Caco-2 (cell line): ENCODE data around the gene LRP4. TPM values are rescaled to one million over a fixed set of nuclear protein-coding genes. Genes with fewer than 3 reads are reported as not detected.
"Not testable (repeated sequence)": the region's sequence is repeated elsewhere in the genome, so short reads cannot be mapped to it uniquely, and the experiment has no call there.

Experiments
- BruUV-seq: library from RNA; stranded (reverse); fragments of 400-500 nt; replicated peaks from 2 replicates; lab custom pipeline; 2021; lab: Mats Ljungman, UMichigan
- CTCF ChIA-PET: fragments of 300-600 bp; sonication (Branson Sonifier 250); formaldehyde crosslinking; loops from one replicate; lab custom pipeline; 2022; ENCODE audit warnings: antibody characterized with exemption; lab: Charles Lee
- POLR2A ChIA-PET: fragments of 300-600 bp; sonication (Branson Sonifier 250); formaldehyde crosslinking; loops from one replicate; lab custom pipeline; 2022; ENCODE audit warnings: antibody characterized with exemption; lab: Charles Lee
- DNase-seq, 2 experiments: peaks; one replicate each; pipeline versions ENCODE4 v3.0.0 to v3.0.0-alpha.2; 2020 to 2022
- H3K27me3 ChIP-seq: replicated peaks from 2 replicates; pipeline ENCODE4 v1.6.0; 2011; ENCODE audit warnings: low read length; ENCODE audit not compliant: control insufficient read depth, insufficient read depth
- H3K36me3 ChIP-seq: 2 replicates; pipeline ENCODE4 v1.5.1; 2011; ENCODE audit warnings: low read length; ENCODE audit not compliant: control insufficient read depth, insufficient read depth
- H3K4me1 ChIP-seq: fragments of 250-450 bp; sonication (Bioruptor Pico); 2 replicates; pipeline ENCODE4 v1.5.1; 2020; ENCODE audit warnings: mild to moderate bottlenecking
- H3K4me3 ChIP-seq: 2 replicates; pipeline ENCODE4 v1.5.1; 2011; ENCODE audit warnings: low read depth, mild to moderate bottlenecking, control low read depth, low read length
- H3K9me3 ChIP-seq: fragments of 250-450 bp; sonication (Bioruptor Pico); 2 replicates; pipeline ENCODE4 v1.5.1; 2020; ENCODE audit warnings: mild to moderate bottlenecking, moderate library complexity
- H3K27ac Mint-ChIP-seq: one replicate; pipeline ENCODE4 v1.8.0; 2022; ENCODE audit warnings: mixed read lengths; ENCODE audit not compliant: unreplicated experiment
- H3K27me3 Mint-ChIP-seq: one replicate; pipeline ENCODE4 v1.8.0; 2022; ENCODE audit warnings: mixed read lengths; ENCODE audit not compliant: insufficient read depth, unreplicated experiment
- H3K36me3 Mint-ChIP-seq: one replicate; pipeline ENCODE4 v1.8.0; 2022; ENCODE audit warnings: mild to moderate bottlenecking, mixed read lengths; ENCODE audit not compliant: insufficient read depth, unreplicated experiment
- H3K4me1 Mint-ChIP-seq: one replicate; pipeline ENCODE4 v1.8.0; 2022; ENCODE audit warnings: low read depth, mixed read lengths; ENCODE audit not compliant: unreplicated experiment
- H3K4me3 Mint-ChIP-seq: one replicate; pipeline ENCODE4 v1.8.0; 2022; ENCODE audit warnings: mild to moderate bottlenecking, moderate library complexity, mixed read lengths; ENCODE audit not compliant: unreplicated experiment
- H3K9me3 Mint-ChIP-seq: one replicate; pipeline ENCODE4 v1.8.0; 2022; ENCODE audit warnings: mixed read lengths; ENCODE audit not compliant: unreplicated experiment
- CTCF ChIP-seq, 2 experiments: fragments of 200-600 bp in 1 of 2; IDR thresholded peaks; 1 replicate in 1 of 2; 2 replicates in 1 of 2; pipeline versions ENCODE4 v1.5.1 to v1.8.0; 2011 to 2022; ENCODE audit warnings: antibody characterized with exemption in 1 of 2, control low read depth in 1 of 2, inconsistent platforms in 1 of 2, low read depth in 1 of 2, low read length in 1 of 2, mild to moderate bottlenecking in 1 of 2, moderate library complexity in 1 of 2; ENCODE audit not compliant: insufficient read depth in 1 of 2, severe bottlenecking in 1 of 2, unreplicated experiment in 1 of 2
- intact Hi-C: fragments of 100-400 bp; cut with micrococcal nuclease; formaldehyde crosslinking; loops from one replicate; pipeline ENCODE4 v1.10.0; 2022; ENCODE audit not compliant: unreplicated experiment
- total RNA-seq: library from RNA; stranded (reverse); gene quantifications from 2 replicates; pipeline ENCODE4 v1.2.3, GENCODE V29; 2022

Gene LRP4
- total RNA-seq, 1 experiment from 2014 or later = 11.1 TPM

- Mint-ChIP-seq H3K4me1 (no peaks in the 10 kb centered on the region), H3K9me3 (peaks cover 7% of the 10 kb centered on the region), H3K27me3 (no peaks in the 10 kb centered on the region), H3K27ac (no peak overlapping the region), H3K36me3 (no peaks in the 10 kb centered on the region), H3K4me3 (no peak overlapping the region)
- ChIA-PET CTCF (no interaction called here), POLR2A (no interaction called here)
- no peaks in the 10 kb centered on the region for H3K36me3 ChIP-seq
- H3K27me3 ChIP-seq = no peaks in the 10 kb centered on the region
- H3K4me1 ChIP-seq = no peaks in the 10 kb centered on the region
- no peak overlapping the region for H3K4me3 ChIP-seq
- no peaks in the 10 kb centered on the region for H3K9me3 ChIP-seq
- intact Hi-C loops = no loop called here
- no TSS peak for BruUV-seq
- no peak for DNase-seq
- TF ChIP-seq CTCF (IDR thresholded peaks at IDR 0.05; ENCODE audit: insufficient read depth in 1 of 2, low read depth in 1 of 2, low read length in 1 of 2, severe bottlenecking in 1 of 2, unreplicated experiment in 1 of 2) = no peak
These were observed 48.4 kb upstream of the LRP4 start for GRCh38 chr11:46966773-46967172.

GRCh38 chr11:46963844-46964243, 45.5 kb upstream of the LRP4 start:
- H3K4me3 ChIP-seq = no peak overlapping the region
- no peaks in the 10 kb centered on the region for H3K36me3 ChIP-seq
- no peaks in the 10 kb centered on the region for H3K4me1 ChIP-seq
- Mint-ChIP-seq H3K27ac (no peak overlapping the region), H3K4me3 (no peak overlapping the region), H3K4me1 (no peaks in the 10 kb centered on the region), H3K36me3 (no peaks in the 10 kb centered on the region), H3K27me3 (no peaks in the 10 kb centered on the region), H3K9me3 (peaks cover 11% of the 10 kb centered on the region)
- intact Hi-C loops = no loop called here
- ChIA-PET POLR2A (no interaction called here), CTCF (interaction anchor here (1.1 kb wide), 1 partner anchor 197 kb away, joined by 3 read pairs; no protein-coding TSS in a partner anchor)
- no peak for DNase-seq
- TF ChIP-seq CTCF (IDR thresholded peaks at IDR 0.05; ENCODE audit: insufficient read depth in 1 of 2, low read depth in 1 of 2, low read length in 1 of 2, severe bottlenecking in 1 of 2, unreplicated experiment in 1 of 2) = no peak
- BruUV-seq = no TSS peak
- H3K9me3 ChIP-seq = no peaks in the 10 kb centered on the region
- H3K27me3 ChIP-seq = no peaks in the 10 kb centered on the region

- H3K27ac Mint-ChIP-seq, BruUV-seq, H3K27me3 ChIP-seq, DNase-seq, H3K4me1 Mint-ChIP-seq, H3K4me3 Mint-ChIP-seq, H3K4me3 ChIP-seq, CTCF ChIA-PET, POLR2A ChIA-PET, H3K9me3 ChIP-seq, H3K36me3 ChIP-seq, H3K4me1 ChIP-seq, intact Hi-C loops, H3K36me3 Mint-ChIP-seq, H3K27me3 Mint-ChIP-seq: not testable (repeated sequence)
- H3K9me3 Mint-ChIP-seq = peaks cover 16% of the 10 kb centered on the region
These were observed 43.5 kb upstream of the LRP4 start for GRCh38 chr11:46961886-46962285.

GRCh38 chr11:46961041-46961440, 42.7 kb upstream of the LRP4 start:
- DNase-seq = no peak
- no peak for TF ChIP-seq CTCF (IDR thresholded peaks at IDR 0.05; ENCODE audit: insufficient read depth in 1 of 2, low read depth in 1 of 2, low read length in 1 of 2, severe bottlenecking in 1 of 2, unreplicated experiment in 1 of 2)
- Histone ChIP-seq H3K4me3 (no peak overlapping the region), H3K36me3 (no peaks in the 10 kb centered on the region), H3K4me1 (no peaks in the 10 kb centered on the region), H3K9me3 (no peaks in the 10 kb centered on the region), H3K27me3 (no peaks in the 10 kb centered on the region)
- no peaks in the 10 kb centered on the region for H3K4me1 Mint-ChIP-seq
- peaks cover 16% of the 10 kb centered on the region for H3K9me3 Mint-ChIP-seq
- intact Hi-C loops = no loop called here
- H3K27me3 Mint-ChIP-seq = no peaks in the 10 kb centered on the region
- ChIA-PET CTCF (no interaction called here), POLR2A (no interaction called here)
- no TSS peak for BruUV-seq
- no peak overlapping the region for H3K27ac Mint-ChIP-seq
- H3K36me3 Mint-ChIP-seq = no peaks in the 10 kb centered on the region
- H3K4me3 Mint-ChIP-seq = no peak overlapping the region
